IMR-90 (cell line): ENCODE measurements around the gene EVPL. TPM values are rescaled to one million over a fixed set of nuclear protein-coding genes. Genes with fewer than 3 reads are reported as not detected.

Experiments
- ATAC-seq: fragments of 200-7000 bp; cut with Tn5 transposase; 2 replicates; pipeline ENCODE4 v1.9.1; 2020; ENCODE audit warnings: low read depth, mild to moderate bottlenecking, moderate library complexity
- BruUV-seq: library from RNA; stranded (reverse); fragments of 400-500 nt; replicated peaks from 2 replicates; lab custom pipeline; 2021; lab: Mats Ljungman, UMichigan
- CTCF ChIA-PET: fragments of 300-600 bp; formaldehyde crosslinking; extraction: SDS; loops from one replicate; lab custom pipeline; 2021; ENCODE audit warnings: antibody characterized with exemption; lab: Yijun Ruan, JAX
- POLR2A ChIA-PET: fragments of 300-600 bp; sonication (Branson Sonifier 250); formaldehyde crosslinking; loops from one replicate; lab custom pipeline; 2022; ENCODE audit warnings: antibody characterized with exemption; ENCODE audit not compliant: unreplicated experiment; lab: Charles Lee
- DNase-seq: peaks from one replicate; pipeline ENCODE4 v3.0.0; 2013
- H2AFZ ChIP-seq: replicated peaks from 2 replicates; pipeline ENCODE3; 2013; ENCODE audit warnings: low read length, mild to moderate bottlenecking; ENCODE audit not compliant: poor library complexity
- H2AK5ac ChIP-seq: 2 replicates; pipeline ENCODE4 v1.6.1; 2013; ENCODE audit warnings: low read depth, low read length, inconsistent platforms
- H2AK9ac ChIP-seq: replicated peaks from 2 replicates; pipeline ENCODE3; 2013; ENCODE audit warnings: mild to moderate bottlenecking, low read depth, low read length, moderate library complexity; ENCODE audit not compliant: poor library complexity
- H2BK120ac ChIP-seq: 2 replicates; pipeline ENCODE4 v1.6.1; 2013; ENCODE audit warnings: low read depth, low read length, inconsistent platforms
- H2BK15ac ChIP-seq: 3 replicates; pipeline ENCODE4 v1.6.1; 2013; ENCODE audit warnings: low read depth, low read length, inconsistent platforms
- H2BK20ac ChIP-seq: 2 replicates; pipeline ENCODE4 v1.6.1; 2013; ENCODE audit warnings: low read depth, mild to moderate bottlenecking, inconsistent platforms, low read length, moderate library complexity
- H2BK5ac ChIP-seq: 2 replicates; pipeline ENCODE4 v1.6.1; 2013; ENCODE audit warnings: mild to moderate bottlenecking, low read depth, low read length, inconsistent platforms; ENCODE audit not compliant: poor library complexity, severe bottlenecking
- H3K14ac ChIP-seq: replicated peaks from 2 replicates; pipeline ENCODE4 v1.6.1; 2013; ENCODE audit warnings: low read depth, low read length, inconsistent platforms
- H3K18ac ChIP-seq: 2 replicates; pipeline ENCODE4 v1.6.1; 2013; ENCODE audit warnings: low read depth, low read length, control low read depth
- H3K23ac ChIP-seq: 2 replicates; pipeline ENCODE4 v1.6.1; 2013; ENCODE audit warnings: low read depth, low read length, inconsistent platforms
- H3K27ac ChIP-seq: 2 replicates; pipeline ENCODE4 v1.5.1; 2013; ENCODE audit warnings: mild to moderate bottlenecking, control low read depth, low read length; ENCODE audit not compliant: insufficient read depth
- H3K27me3 ChIP-seq: 2 replicates; pipeline ENCODE4 v1.6.1; 2013; ENCODE audit warnings: low read length; ENCODE audit not compliant: control insufficient read depth, insufficient read depth
- H3K36me3 ChIP-seq: 2 replicates; pipeline ENCODE4 v1.6.1; 2013; ENCODE audit warnings: low read length, mixed read lengths; ENCODE audit not compliant: control insufficient read depth, insufficient read depth
- H3K4ac ChIP-seq: 2 replicates; pipeline ENCODE4 v1.6.1; 2013; ENCODE audit warnings: low read depth, low read length, inconsistent platforms
- H3K4me1 ChIP-seq: 2 replicates; pipeline ENCODE4 v1.6.1; 2013; ENCODE audit warnings: low read length, mixed read lengths; ENCODE audit not compliant: control insufficient read depth, insufficient read depth
- H3K4me2 ChIP-seq: 2 replicates; pipeline ENCODE4 v1.6.1; 2013; ENCODE audit warnings: low read depth, mild to moderate bottlenecking, control low read depth, low read length, moderate library complexity
- H3K4me3 ChIP-seq: 2 replicates; pipeline ENCODE4 v1.5.1; 2013; ENCODE audit warnings: low read depth, mild to moderate bottlenecking, control low read depth, low read length, moderate library complexity; ENCODE audit not compliant: insufficient read depth
- H3K56ac ChIP-seq: 2 replicates; pipeline ENCODE4 v1.6.1; 2013; ENCODE audit warnings: low read length, inconsistent platforms; ENCODE audit not compliant: insufficient read depth; ENCODE audit errors: extremely low read depth
- H3K79me1 ChIP-seq, 2 experiments: 2 replicates each; pipeline ENCODE4 v1.6.1; 2013; ENCODE audit warnings: low read length in 2 of 2, inconsistent platforms in 1 of 2, low read depth in 1 of 2
- H3K9ac ChIP-seq: 2 replicates; pipeline ENCODE4 v1.6.1; 2013; ENCODE audit warnings: low read depth, low read length, control low read depth
- H3K9me1 ChIP-seq: 2 replicates; pipeline ENCODE4 v1.6.1; 2013; ENCODE audit warnings: low read length, inconsistent platforms; ENCODE audit not compliant: insufficient read depth
- H3K9me3 ChIP-seq: 2 replicates; pipeline ENCODE4 v1.6.1; 2013; ENCODE audit warnings: low read length; ENCODE audit not compliant: control insufficient read depth, insufficient read depth
- H4K20me1 ChIP-seq: 2 replicates; pipeline ENCODE4 v1.6.1; 2013; ENCODE audit warnings: low read length, inconsistent platforms; ENCODE audit not compliant: insufficient read depth
- H4K5ac ChIP-seq: 2 replicates; pipeline ENCODE4 v1.6.1; 2013; ENCODE audit warnings: mild to moderate bottlenecking, low read depth, low read length, control low read depth
- H4K8ac ChIP-seq, 2 experiments: 2 replicates each; pipeline ENCODE4 v1.6.1; 2013; ENCODE audit warnings: low read depth in 2 of 2, low read length in 2 of 2, control low read depth in 1 of 2, inconsistent platforms in 1 of 2
- H4K91ac ChIP-seq: 2 replicates; pipeline ENCODE4 v1.6.1; 2013; ENCODE audit warnings: low read depth, low read length, inconsistent platforms; ENCODE audit not compliant: insufficient read depth
- BHLHE40 ChIP-seq: fragments of 150-350 bp; IDR thresholded peaks from 2 replicates; pipeline ENCODE4 v1.6.1; 2016; ENCODE audit warnings: mild to moderate bottlenecking, low read depth, low read length
- CTCF ChIP-seq: conservative IDR thresholded peaks from 2 replicates; pipeline ENCODE4 v1.5.1; 2012; ENCODE audit warnings: mild to moderate bottlenecking, low read depth, low read length, improper control_type of control experiment
- FOS ChIP-seq: fragments of 150-350 bp; IDR thresholded peaks from 2 replicates; pipeline ENCODE4 v1.6.1; 2016; ENCODE audit warnings: low read depth, low read length
- NFE2L2 ChIP-seq: fragments of 150-350 bp; IDR thresholded peaks from 2 replicates; pipeline ENCODE4 v1.6.1; 2016; ENCODE audit warnings: low read depth, mild to moderate bottlenecking, low read length
- RAD21 ChIP-seq: IDR thresholded peaks from 2 replicates; pipeline ENCODE4 v1.6.1; 2012; ENCODE audit warnings: low read length, improper control_type of control experiment
- RCOR1 ChIP-seq: IDR thresholded peaks from 2 replicates; pipeline ENCODE4 v1.6.1; 2012; ENCODE audit warnings: mild to moderate bottlenecking, low read length, improper control_type of control experiment; ENCODE audit not compliant: insufficient replicate concordance
- RFX5 ChIP-seq: IDR thresholded peaks from 2 replicates; pipeline ENCODE4 v1.8.0; 2012; ENCODE audit warnings: low read depth, mild to moderate bottlenecking, low read length, moderate library complexity
- USF2 ChIP-seq: fragments of 150-350 bp; IDR thresholded peaks from 2 replicates; pipeline ENCODE4 v1.6.1; 2017; ENCODE audit warnings: mild to moderate bottlenecking, antibody characterized with exemption, low read length, low read depth
- WGBS, 2 experiments: methylation state at CpG; one replicate each; pipeline versions ENCODE4 v1.1.5 to v1.1.7; 2013; ENCODE audit warnings: missing lambda C conversion rate in 2 of 2; ENCODE audit not compliant: insufficient read length in 1 of 2; ENCODE audit errors: extremely low coverage in 2 of 2; 5-methylcytosine and 5-hydroxymethylcytosine counted together
- dilution Hi-C: fragments of 300-500 bp; cut with HindIII; formaldehyde crosslinking; loops from one replicate; pipeline ENCODE4 v1.14.3; 2018; ENCODE audit warnings: low sequenced_read_pairs; ENCODE audit not compliant: unreplicated experiment
- in situ Hi-C: fragments of 300-500 bp; cut with MboI; formaldehyde crosslinking; loops from 3 replicates; pipeline ENCODE4 v1.14.3; 2019; ENCODE audit warnings: low sequenced_read_pairs, inconsistent platforms, mixed read lengths
- intact Hi-C: fragments of 100-400 bp; cut with micrococcal nuclease; formaldehyde crosslinking; loops from 2 replicates; pipeline ENCODE4 v1.10.0; 2022
- polyA plus RNA-seq, 3 experiments: library from polyadenylated mRNA; depleted of rRNA; stranded (reverse); fragments of >200 nt; gene quantifications; 2 replicates each; pipeline ENCODE4 v1.2.3, GENCODE V29; 2012; ENCODE audit warnings: low replicate concordance in 1 of 3
- total RNA-seq: library from RNA; depleted of rRNA; stranded (reverse); fragments of >200 nt; gene quantifications from 2 replicates; pipeline ENCODE4 v1.2.3, GENCODE V29; 2012

The EVPL gene
- total and polyA plus RNA-seq, 2 of the 4 experiments (the other 2 are of a cell fraction), result not detected

- H4K8ac ChIP-seq, result no peak overlapping the region
- no peak overlapping the region for H3K4ac ChIP-seq
- CTCF ChIA-PET, result no interaction called here
- no peak overlapping the region for H3K27ac ChIP-seq
- no peaks in the 10 kb centered on the region for H3K9me3 ChIP-seq
- no peak overlapping the region for H3K14ac ChIP-seq
- no peak overlapping the region for H3K56ac ChIP-seq
- no TSS peak for BruUV-seq
- H4K20me1 ChIP-seq, result 0 out of 2 replicates have a peak, but pooled peaks cover 8% of the 10 kb centered on the region
- H3K4me3 ChIP-seq, result no peak overlapping the region
- intact Hi-C loops (loop anchor here (5.0 kb wide), 1 partner anchor 36 kb away; the partner anchor contains the start of genes GALR2 and SRP68), dilution Hi-C loops (no loop called here), in situ Hi-C loops (no loop called here)
- 36% methylated on average over 8 of the region's 22 CpGs; no CpG with 5 or more reads in 1 of the 2 experiments for WGBS, 2 experiments
- H3K18ac ChIP-seq, result no peak overlapping the region
- peaks cover 5% of the 10 kb centered on the region; the same call in 1 of the 2 replicates for H3K9me1 ChIP-seq
- H3K4me2 ChIP-seq, result no peak overlapping the region
- H3K9ac ChIP-seq, result no peak overlapping the region
- H3K23ac ChIP-seq, result peak overlapping the region; percentile 35; the same call in 1 of the 2 replicates
- no peak overlapping the region for H2BK5ac ChIP-seq
- no peak overlapping the region for H2BK15ac ChIP-seq
- H2AK5ac ChIP-seq, result no peak overlapping the region
- no peak overlapping the region for H2BK120ac ChIP-seq
- H3K4me1 ChIP-seq, result no peaks in the 10 kb centered on the region
- peaks cover 34% of the 10 kb centered on the region for H3K36me3 ChIP-seq
- no peak overlapping the region for H2BK20ac ChIP-seq
- H2AFZ ChIP-seq, result peak overlapping the region; percentile 37
- no peak overlapping the region for H4K5ac ChIP-seq
- no peaks in the 10 kb centered on the region for H3K27me3 ChIP-seq
- DNase-seq (peak; percentile 17), ATAC-seq (peak; percentile 61)
- H4K91ac ChIP-seq, result no peak overlapping the region
- TF ChIP-seq FOS, result no peak
- TF ChIP-seq USF2, result no peak
- TF ChIP-seq RCOR1, result no peak
- TF ChIP-seq RFX5, result no peak
- TF ChIP-seq BHLHE40, result no peak
- no peak for TF ChIP-seq RAD21
- no peak for TF ChIP-seq CTCF
- TF ChIP-seq NFE2L2, result no peak
- H3K79me1 ChIP-seq, result no peaks in the 10 kb centered on the region; a peak in 1 of 4 replicates
- peak overlapping the region; percentile 9 for H2AK9ac ChIP-seq
- POLR2A ChIA-PET, result interaction anchor here (0.6 kb wide), 1 partner anchor 11 kb away, joined by 3 read pairs; no protein-coding TSS in a partner anchor
These were observed 9.6 kb upstream of the EVPL start for GRCh38 chr17:76036497-76037261.
